HCT116 (cell line): ENCODE measurements around the gene BABAM2.

Source experiments
- CTCF ChIP-seq, 3 experiments: fragments of 200-600 bp in 1 of 3; sonication (generic) in 1 of 3; IDR thresholded peaks in 2 of 3; conservative IDR thresholded peaks in 1 of 3; 2 replicates each; pipeline ENCODE4 v1.5.1; 2012 to 2017; ENCODE audit warnings: low read depth in 2 of 3, low read length in 2 of 3, antibody characterized with exemption in 1 of 3, borderline replicate concordance in 1 of 3, control low read depth in 1 of 3, mild to moderate bottlenecking in 1 of 3, mixed read lengths in 1 of 3, mixed run types in 1 of 3, moderate library complexity in 1 of 3; ENCODE audit not compliant: insufficient read depth in 1 of 3
- POLR2A ChIP-seq: IDR thresholded peaks from 2 replicates; pipeline ENCODE4 v1.7.0; 2011; ENCODE audit warnings: borderline replicate concordance; ENCODE audit not compliant: insufficient read depth, insufficient read length; ENCODE audit errors: extremely low read depth
- RAD21 ChIP-seq: IDR thresholded peaks from 2 replicates; pipeline ENCODE4 v1.6.1; 2012; ENCODE audit warnings: low read depth, mild to moderate bottlenecking
- REST ChIP-seq: IDR thresholded peaks from 2 replicates; pipeline ENCODE4 v1.6.1; 2012; ENCODE audit warnings: low read depth
- SP1 ChIP-seq: IDR thresholded peaks from 2 replicates; pipeline ENCODE4 v1.6.1; 2012; ENCODE audit warnings: low read depth
- ZFX ChIP-seq: fragments of 450-650 bp; IDR thresholded peaks from 2 replicates; pipeline ENCODE4 v1.6.1; 2017

- TF ChIP-seq REST (no peak), SP1 (no peak), CTCF (IDR thresholded peaks at IDR 0.05 in 2 of 3, conservative IDR thresholded peaks at IDR 0.05 in 1 of 3; ENCODE audit: borderline replicate concordance in 1 of 3, insufficient read depth in 1 of 3, low read depth in 2 of 3, low read length in 2 of 3) (no peak), RAD21 (no peak), ZFX (no peak), POLR2A (no peak)
These were observed 164.4 kb downstream of the BABAM2 start for GRCh38 chr2:28054916-28055315.
